Measurements from ENCODE around the gene PSEN1. TPM values are rescaled to one million over a fixed set of nuclear protein-coding genes. Genes with fewer than 3 reads are reported as not detected.

PSEN1 gene
- total RNA-seq, 3 donors from 2014 or later = 45.6 to 64.5 (median 63.2) TPM

DNA sequence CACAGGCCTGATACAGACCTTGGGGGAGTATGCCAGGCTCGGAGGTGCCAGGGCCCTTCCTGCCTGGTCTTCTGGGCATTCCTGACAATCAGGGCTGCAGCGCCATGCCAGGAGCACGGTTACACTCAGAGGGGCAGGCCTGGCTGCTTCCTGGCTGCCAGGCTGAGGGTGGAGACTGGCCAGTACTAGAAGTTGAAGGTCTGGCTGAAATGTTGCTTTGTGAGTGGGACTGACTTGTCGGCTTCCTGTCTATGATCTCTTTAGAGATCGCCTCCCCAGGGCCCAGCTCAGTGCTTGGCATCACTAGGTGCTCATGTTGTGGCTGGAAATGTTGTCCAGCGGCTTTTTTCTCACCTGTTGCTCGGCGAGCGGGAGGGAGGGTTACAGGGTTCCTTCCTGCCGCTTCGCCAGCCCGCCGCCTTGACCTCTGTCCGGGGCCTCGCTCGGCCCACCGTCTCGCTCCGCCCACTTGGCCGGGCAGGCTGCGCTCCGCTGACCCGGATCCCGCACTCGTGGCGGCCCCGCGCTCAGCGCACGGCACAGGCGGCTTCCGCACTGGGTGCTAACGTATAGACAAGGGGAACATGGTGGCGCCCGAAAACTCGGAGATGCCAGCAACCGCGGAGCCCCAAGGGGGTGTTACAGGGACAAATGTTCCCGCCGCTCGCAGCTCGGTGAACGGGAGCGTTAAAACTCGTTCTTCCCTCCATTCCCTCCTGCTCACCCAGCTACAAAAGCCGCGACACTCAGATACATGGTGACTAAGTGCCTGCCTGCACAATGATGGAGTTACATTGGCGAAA lies 133.6 kb downstream of the PSEN1 start:
- H3K27ac ChIP-seq = peak overlapping the region; percentile 50 to 65

DNA sequence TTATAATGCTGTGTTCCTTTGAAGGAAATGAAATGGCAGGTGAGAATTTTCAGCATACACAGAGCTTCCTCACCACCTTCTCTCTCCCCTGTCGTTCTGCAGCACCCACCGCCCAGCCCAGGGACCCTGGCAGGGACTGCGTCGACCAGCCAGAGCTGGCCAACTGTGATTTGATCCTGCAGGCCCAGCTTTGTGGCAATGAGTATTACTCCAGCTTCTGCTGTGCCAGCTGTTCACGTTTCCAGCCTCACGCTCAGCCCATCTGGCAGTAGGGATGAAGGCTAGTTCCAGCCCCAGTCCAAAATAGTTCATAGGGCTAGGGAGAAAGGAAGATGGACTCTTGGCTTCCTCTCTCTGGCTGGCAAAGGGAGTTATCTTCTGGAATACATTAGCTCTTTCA lies 136.1 kb downstream of the PSEN1 start:
- Histone ChIP-seq H3K36me3 (no peaks in the 10 kb centered on the region), H3K27me3 (no peaks in the 10 kb centered on the region), H3K4me3 (no peak overlapping the region), H3K4me1 (peaks cover 0 to 7% of the 10 kb centered on the region in 2 donors), H3K27ac (no peak overlapping the region), H3K9me3 (no peaks in the 10 kb centered on the region)
- intact Hi-C loops (cut with DNase I; ENCODE audit: low total_unique reads) = no loop called here
- DNase-seq (ENCODE audit: low spot score in 2 of 2) = no peak
- no peak for TF ChIP-seq POLR2A (IDR thresholded peaks at IDR 0.05)
- TF ChIP-seq, protein P1, sequence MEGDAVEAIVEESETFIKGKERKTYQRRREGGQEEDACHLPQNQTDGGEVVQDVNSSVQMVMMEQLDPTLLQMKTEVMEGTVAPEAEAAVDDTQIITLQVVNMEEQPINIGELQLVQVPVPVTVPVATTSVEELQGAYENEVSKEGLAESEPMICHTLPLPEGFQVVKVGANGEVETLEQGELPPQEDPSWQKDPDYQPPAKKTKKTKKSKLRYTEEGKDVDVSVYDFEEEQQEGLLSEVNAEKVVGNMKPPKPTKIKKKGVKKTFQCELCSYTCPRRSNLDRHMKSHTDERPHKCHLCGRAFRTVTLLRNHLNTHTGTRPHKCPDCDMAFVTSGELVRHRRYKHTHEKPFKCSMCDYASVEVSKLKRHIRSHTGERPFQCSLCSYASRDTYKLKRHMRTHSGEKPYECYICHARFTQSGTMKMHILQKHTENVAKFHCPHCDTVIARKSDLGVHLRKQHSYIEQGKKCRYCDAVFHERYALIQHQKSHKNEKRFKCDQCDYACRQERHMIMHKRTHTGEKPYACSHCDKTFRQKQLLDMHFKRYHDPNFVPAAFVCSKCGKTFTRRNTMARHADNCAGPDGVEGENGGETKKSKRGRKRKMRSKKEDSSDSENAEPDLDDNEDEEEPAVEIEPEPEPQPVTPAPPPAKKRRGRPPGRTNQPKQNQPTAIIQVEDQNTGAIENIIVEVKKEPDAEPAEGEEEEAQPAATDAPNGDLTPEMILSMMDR (IDR thresholded peaks at IDR 0.05) = no peak
- no peak for TF ChIP-seq POLR2AphosphoS5 (IDR thresholded peaks at IDR 0.05)

More for the DNA sequence above, 133.6 kb downstream of the PSEN1 start:
- Histone ChIP-seq H3K27me3 (no peaks in the 10 kb centered on the region), H3K4me3 (peak overlapping the region; percentile 35 to 69 (median 55)), H3K9me3 (no peaks in the 10 kb centered on the region), H3K4me1 (peaks cover 0 to 7% of the 10 kb centered on the region in 2 donors), H3K36me3 (no peaks in the 10 kb centered on the region)
- intact Hi-C loops (cut with DNase I; ENCODE audit: low total_unique reads) = no loop called here
- TF ChIP-seq POLR2A (IDR thresholded peaks at IDR 0.05) (no peak), POLR2AphosphoS5 (IDR thresholded peaks at IDR 0.05) (no peak)
- TF ChIP-seq, protein P1 (IDR thresholded peaks at IDR 0.05) = no peak
- no peak for DNase-seq (ENCODE audit: low spot score in 2 of 2)

Other genes starting within 250 kb of the PSEN1 start
- gene DPF3, start 242.4 kb upstream of the PSEN1 start, total RNA-seq = 1 to 10 TPM in 2 of 3 donors, under 1 TPM in 1; 0.32 to 2.8 (median 1.3) TPM
- 10 to 100 TPM; 19.8 to 49.5 (median 36.1) TPM for gene DCAF4, start 210.0 kb upstream of the PSEN1 start, total RNA-seq
- 10 to 100 TPM; 18.7 to 22.2 (median 22.1) TPM for gene ZFYVE1, start 109.4 kb upstream of the PSEN1 start, total RNA-seq
- gene RBM25, start 78.0 kb upstream of the PSEN1 start, total RNA-seq = 10 to 100 TPM; 69.9 to 90.6 (median 76.4) TPM
- gene PAPLN, start 101.0 kb downstream of the PSEN1 start, total RNA-seq = 10 to 100 TPM; 19.7 to 29.9 (median 23.8) TPM